Ovary (tissue), 3 donors: ENCODE data around the gene IGF1R.

Experiments used
- EP300 ChIP-seq: sonication (generic); formaldehyde crosslinking; IDR thresholded peaks from one replicate; pipeline ENCODE4 v1.6.1; 2017; ENCODE audit warnings: antibody characterized with exemption
- TF ChIP-seq, protein P1 (sequence below), 3 donors: fragments of 450-650 bp in 2 of 3; fragments of 200-600 bp in 1 of 3; IDR thresholded peaks; one replicate each; pipeline versions ENCODE4 v1.5.1 to v1.8.0; 2016 to 2022; ENCODE audit warnings: antibody characterized with exemption in 3 of 3, mild to moderate bottlenecking in 1 of 3
- donor health status: DM: no; HTN: no; CAD: no.

DNA sequence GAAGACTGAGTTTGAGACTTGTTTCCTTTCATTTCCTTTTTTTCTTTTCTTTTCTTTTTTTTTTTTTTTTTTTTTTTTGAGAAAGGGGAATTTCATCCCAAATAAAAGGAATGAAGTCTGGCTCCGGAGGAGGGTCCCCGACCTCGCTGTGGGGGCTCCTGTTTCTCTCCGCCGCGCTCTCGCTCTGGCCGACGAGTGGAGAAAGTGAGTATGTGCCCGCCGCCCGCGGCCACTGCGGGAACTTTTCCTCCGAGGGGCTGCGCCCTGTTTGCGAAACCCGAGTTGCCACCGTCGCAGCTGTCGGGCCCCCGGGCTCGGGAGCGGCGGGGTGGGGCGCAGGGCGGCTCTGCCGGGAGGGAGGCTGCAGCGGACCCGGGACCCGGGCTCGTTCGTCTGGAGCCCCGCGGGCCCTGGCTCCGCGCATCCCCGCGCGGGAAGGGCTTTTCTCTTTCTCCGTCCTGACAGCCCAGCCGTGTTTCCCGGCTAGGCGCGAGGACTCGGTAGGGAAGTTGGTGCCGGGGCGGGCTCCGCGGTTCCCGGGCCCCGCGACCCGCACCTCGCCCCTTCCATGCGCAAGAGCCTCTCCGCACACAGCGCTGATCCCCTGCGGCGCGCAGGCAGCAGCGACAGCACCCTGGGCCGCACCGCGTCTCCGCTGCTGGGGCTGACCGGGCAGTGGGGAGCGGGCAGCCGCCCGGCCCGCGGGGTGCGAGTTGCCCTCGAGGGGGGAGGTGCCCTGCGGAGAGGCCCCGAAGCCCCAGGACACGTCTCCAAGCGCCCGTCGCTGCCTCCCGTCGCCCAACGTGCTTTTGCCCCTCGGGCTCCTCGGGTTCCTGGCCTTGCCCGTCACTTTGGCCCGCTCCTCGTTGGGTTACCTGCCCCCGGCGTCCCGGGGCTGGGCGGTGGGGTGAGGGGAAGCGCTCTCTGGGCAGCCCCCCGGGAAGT, 1.4 kb downstream of the IGF1R start:
- TF ChIP-seq, protein P1, sequence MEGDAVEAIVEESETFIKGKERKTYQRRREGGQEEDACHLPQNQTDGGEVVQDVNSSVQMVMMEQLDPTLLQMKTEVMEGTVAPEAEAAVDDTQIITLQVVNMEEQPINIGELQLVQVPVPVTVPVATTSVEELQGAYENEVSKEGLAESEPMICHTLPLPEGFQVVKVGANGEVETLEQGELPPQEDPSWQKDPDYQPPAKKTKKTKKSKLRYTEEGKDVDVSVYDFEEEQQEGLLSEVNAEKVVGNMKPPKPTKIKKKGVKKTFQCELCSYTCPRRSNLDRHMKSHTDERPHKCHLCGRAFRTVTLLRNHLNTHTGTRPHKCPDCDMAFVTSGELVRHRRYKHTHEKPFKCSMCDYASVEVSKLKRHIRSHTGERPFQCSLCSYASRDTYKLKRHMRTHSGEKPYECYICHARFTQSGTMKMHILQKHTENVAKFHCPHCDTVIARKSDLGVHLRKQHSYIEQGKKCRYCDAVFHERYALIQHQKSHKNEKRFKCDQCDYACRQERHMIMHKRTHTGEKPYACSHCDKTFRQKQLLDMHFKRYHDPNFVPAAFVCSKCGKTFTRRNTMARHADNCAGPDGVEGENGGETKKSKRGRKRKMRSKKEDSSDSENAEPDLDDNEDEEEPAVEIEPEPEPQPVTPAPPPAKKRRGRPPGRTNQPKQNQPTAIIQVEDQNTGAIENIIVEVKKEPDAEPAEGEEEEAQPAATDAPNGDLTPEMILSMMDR (IDR thresholded peaks at IDR 0.05) = peak in 2 of 3 donors; percentile 13 to 25
- no peak for TF ChIP-seq EP300
